ENCODE measurements around the gene TMEM178A.

The TMEM178A gene

GRCh38 chr2:39685126-39685525 is 19.4 kb downstream of the TMEM178A start:
- H3K4me3 ChIP-seq (ENCODE audit: low read depth, low read length), result no peak overlapping the region
- no peak for DNase-seq (ENCODE audit: low read depth)
- no peak for TF ChIP-seq CTCF (IDR thresholded peaks at IDR 0.05; ENCODE audit: low read depth, low read length, missing control alignments)

DNA sequence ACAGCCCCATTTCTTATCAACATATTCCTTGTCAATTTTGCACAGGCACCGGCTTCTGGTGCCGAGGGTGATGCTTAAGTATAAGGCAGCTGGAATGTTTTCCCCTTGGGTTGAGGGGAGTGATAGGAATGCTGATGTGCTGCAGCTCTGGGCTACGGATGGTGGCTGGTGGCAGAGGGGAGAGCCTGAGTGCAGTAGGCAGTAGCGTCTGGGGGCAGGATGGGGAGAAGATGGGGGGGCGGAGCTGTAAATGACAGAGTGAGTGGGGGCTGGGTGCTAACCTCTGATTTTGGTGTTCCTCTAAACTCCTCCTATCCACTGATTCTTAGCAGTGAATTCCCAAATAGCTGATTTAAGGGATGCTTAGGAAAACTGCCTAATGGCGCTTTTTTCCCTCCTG is 20.7 kb downstream of the TMEM178A start:
- no peak for DNase-seq (ENCODE audit: low read depth)
- H3K4me3 ChIP-seq (ENCODE audit: low read depth, low read length), result no peak overlapping the region
- TF ChIP-seq CTCF (IDR thresholded peaks at IDR 0.05; ENCODE audit: low read depth, low read length, missing control alignments), result no peak

DNA sequence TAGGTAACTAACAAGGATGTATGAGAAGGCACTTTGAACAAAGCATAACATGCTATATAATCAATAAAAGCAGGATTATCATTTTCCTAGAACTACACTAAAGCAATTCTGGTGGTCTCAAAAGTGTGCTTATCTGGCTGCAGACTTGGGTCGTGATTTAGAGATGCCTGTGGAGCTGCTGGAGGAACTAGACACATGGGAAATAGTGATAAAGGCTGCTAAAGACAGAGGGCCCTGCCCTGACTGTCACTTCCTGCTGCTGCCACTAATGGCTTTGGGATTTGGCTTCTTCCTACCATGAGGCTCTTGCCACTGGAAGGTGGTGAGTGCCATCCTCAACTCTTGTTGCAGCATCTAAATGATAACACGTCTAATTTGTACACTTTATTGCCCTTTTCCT is 22.5 kb downstream of the TMEM178A start:
- DNase-seq (ENCODE audit: low read depth), result no peak
- no peak overlapping the region for H3K4me3 ChIP-seq (ENCODE audit: low read depth, low read length)
- TF ChIP-seq CTCF (IDR thresholded peaks at IDR 0.05; ENCODE audit: low read depth, low read length, missing control alignments), result no peak

- no peak overlapping the region for H3K4me3 ChIP-seq (ENCODE audit: low read depth, low read length)
- no peak for DNase-seq (ENCODE audit: low read depth)
These were observed 23.6 kb downstream of the TMEM178A start for GRCh38 chr2:39689272-39689841.

GRCh38 chr2:39689876-39690275 is 24.2 kb downstream of the TMEM178A start:
- no peak for DNase-seq (ENCODE audit: low read depth)
- no peak overlapping the region for H3K4me3 ChIP-seq (ENCODE audit: low read depth, low read length)
- TF ChIP-seq CTCF (IDR thresholded peaks at IDR 0.05; ENCODE audit: low read depth, low read length, missing control alignments), result no peak

More at GRCh38 chr2:39689272-39689841, 23.6 kb downstream of the TMEM178A start:
- no peak for TF ChIP-seq CTCF (IDR thresholded peaks at IDR 0.05; ENCODE audit: low read depth, low read length, missing control alignments)

- no peak for DNase-seq (ENCODE audit: low read depth)
- TF ChIP-seq CTCF (IDR thresholded peaks at IDR 0.05; ENCODE audit: low read depth, low read length, missing control alignments), result no peak
- no peak overlapping the region for H3K4me3 ChIP-seq (ENCODE audit: low read depth, low read length)
These were observed 27.5 kb downstream of the TMEM178A start for GRCh38 chr2:39693245-39693644.

- no peak overlapping the region for H3K4me3 ChIP-seq (ENCODE audit: low read depth, low read length)
- TF ChIP-seq CTCF (IDR thresholded peaks at IDR 0.05; ENCODE audit: low read depth, low read length, missing control alignments), result no peak
- DNase-seq (ENCODE audit: low read depth), result no peak
These were observed 30.4 kb downstream of the TMEM178A start for GRCh38 chr2:39696101-39696553.

Measured in GM12864 (cell line).